Raji (cell line): ENCODE data around the gene PYGO1.

Experiments
- POLR2A ChIP-seq: IDR thresholded peaks from 2 replicates; pipeline ENCODE4 v1.6.1; 2011; ENCODE audit warnings: low read depth, low read length, control low read depth; ENCODE audit not compliant: insufficient read depth

PYGO1 gene

DNA sequence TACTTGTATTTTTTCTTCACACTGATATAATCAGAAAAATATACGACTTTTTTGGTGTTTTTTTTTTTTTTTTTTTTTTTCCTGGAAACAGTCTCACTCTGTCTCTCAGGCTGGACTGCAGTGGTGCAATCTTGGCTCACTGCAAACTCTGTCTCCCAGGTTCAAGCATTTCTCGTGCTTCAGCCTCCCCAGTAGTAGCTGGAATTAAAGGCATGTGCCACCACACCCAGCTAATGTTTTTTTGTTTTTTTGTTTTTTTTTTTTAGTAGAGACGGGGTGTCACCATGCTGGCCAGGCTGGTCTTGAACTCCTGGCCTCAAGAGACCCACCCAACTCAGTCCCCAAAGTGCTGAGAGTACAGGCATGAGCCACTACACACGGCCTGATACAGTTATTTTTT, 59.3 kb downstream of the PYGO1 start:
- no peak for TF ChIP-seq POLR2A

DNA sequence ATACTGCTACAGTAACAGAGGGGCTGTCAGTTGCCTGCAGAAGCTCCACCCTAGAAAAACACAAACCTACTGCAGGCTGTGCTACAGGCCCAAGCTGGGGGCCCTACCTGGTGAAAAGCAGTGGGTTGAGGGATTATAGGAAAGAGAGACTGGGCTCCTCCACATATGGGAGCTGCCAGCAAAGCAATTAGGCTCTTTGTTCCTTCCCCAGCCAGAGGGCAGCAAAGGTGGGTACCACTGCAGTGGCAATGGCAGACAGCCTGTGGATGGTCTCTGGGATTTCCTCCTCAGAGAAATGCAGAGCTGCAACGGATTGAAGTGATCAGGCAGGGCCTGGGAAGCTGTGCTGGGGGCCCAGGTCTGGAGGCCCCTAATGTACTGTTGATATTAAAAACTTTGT, 61.0 kb downstream of the PYGO1 start:
- TF ChIP-seq POLR2A: no peak

DNA sequence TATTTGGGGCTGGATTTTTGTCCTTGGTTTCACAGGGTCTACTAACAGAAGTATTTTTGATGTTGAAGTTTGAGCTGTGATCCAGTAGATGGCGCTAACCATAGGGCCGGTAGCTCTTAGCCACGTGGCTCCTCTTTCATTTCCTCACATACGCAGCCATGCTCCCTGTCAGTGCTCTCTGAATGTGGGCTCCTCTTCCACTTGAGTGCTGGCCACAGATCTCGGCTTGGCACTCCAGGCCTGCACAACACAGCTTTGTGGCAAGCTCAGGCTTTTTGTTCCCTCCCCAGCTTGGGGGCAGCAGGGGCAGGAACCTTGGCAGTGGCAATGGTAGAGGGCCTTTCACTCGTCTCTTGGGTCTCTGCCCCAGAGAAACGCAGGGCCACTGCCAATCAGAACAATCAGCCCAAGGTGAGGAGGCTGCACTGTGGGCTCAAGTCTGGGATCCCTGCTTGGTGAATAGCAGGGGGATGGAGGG, 61.5 kb downstream of the PYGO1 start:
- peak; percentile 34; the same call in 1 of the 2 replicates for TF ChIP-seq POLR2A

DNA sequence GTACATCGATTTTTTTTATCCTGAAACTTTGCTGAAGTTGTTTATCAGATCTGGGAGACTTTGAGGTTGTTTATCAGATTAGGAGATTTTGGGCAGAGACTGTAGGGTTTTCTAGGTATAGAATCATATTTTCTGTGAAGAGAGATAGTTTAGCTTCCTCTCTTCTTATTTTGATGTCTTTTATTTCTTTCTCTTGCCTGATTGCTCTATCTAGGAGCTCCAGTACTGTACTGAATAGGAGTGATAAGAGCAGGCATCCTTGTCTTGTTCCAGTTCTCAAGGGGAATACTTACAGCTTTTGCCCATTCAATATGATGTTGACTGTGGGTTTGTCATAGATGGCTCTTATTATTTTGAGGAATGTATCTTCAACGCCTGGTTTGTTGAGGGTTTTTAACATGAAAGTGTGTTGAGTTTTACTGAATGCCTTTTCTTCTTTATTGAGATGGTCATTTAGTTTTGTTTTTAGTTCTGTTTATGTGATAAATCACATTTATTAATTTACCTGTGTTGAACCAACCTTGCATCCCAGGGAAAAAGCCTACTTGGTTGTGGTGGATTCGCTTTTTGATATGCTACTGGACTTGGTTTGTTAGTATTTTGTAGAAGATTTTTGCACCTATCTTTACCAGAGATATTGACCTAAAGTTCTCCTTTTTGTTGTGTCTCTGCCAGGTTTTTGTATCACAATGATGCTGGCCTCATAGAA, 65.2 kb downstream of the PYGO1 start:
- no peak for TF ChIP-seq POLR2A

DNA sequence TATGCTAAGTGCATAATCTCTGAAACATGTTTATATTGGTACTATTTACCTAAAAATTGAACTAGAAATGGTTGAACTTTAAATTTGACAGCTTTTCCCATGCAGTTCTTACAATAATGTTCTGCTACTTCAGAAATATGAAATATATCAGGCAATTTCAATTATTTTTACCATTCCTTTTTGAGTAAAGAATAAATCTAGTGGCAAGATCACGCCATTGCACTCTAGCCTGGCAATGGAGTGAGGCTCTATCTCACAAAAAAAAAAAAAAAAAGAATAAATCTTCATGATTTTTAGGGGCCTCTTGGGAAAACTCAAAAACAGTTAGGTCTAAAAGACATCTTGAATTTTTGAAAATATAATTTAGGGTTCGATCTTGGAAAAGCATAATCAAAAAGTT, 69.5 kb downstream of the PYGO1 start:
- TF ChIP-seq POLR2A: no peak

DNA sequence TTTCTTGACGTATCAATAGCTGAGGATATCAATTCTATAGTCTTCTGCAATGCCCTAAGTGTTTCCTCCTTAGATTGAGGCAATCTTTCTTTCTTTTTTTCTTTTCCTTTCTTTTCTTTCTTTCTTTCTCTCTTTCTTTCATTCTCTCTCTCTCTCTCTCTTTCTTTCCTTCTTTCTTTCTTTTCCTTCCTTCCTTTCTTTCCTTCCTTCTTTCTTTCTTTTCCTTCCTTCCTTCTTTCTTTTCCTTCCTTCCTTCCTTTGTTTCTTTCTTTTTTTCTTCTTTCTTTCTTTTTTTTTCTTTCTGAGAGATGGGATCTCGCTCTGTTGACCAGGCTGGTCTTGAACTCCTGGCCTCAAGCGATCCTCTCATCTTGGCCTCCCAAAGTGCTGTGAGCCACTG, 70.1 kb downstream of the PYGO1 start:
- no peak for TF ChIP-seq POLR2A

DNA sequence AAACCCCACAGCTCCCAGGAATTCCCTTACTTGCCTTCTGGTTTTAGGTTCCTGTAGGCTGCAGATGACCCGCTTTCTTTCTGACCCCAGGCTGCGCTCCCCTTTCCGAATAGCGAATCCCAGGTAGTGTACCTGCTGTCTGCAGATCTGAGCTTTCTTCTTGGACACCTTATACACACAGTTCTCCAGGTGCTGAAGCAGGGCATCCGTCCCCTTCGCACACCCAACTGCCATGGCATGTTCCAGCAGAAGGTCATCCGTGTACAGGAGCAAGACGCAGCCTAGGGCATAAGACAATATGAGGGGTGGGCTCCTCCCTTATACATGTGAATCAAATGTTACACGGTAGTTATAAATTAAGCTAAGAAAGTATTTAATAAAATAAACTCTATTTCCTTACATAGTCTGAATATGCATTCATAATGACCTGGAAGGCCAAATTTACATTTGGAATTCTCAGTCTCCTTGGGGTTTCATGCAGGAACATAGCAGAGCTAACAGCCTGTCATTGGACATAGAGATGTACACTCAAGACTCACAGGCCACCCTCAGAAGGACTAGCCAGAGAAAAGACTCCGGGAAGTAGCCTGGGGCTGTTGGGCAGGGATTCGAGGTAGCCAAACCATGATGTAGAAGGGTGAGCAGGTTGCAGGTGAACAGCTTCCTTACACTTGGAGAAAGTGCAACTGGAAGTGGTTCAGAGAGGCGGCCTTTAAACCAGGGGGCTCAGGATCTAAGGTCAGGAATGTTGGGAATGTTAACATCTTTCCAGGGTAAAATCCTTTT, 72.0 kb downstream of the PYGO1 start:
- TF ChIP-seq POLR2A: no peak

DNA sequence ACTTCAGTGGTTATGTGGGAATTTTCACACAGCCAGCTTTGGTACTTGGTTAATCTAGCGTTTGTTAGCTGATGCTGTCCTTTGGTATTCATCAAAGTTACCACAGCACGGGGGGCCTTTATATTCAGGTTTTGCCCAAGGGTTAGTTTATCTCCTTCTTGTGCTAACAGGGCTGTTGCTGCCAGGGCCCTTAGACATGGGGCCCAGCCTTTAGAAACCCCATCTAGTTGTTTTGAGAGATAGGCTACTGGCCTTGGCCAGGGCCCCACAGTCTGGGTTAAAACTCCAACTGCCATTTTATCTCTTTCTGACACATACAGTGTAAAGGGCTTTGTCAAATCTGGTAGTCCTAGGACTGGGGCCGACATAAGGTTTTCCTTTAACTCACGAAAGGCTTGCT, 72.7 kb downstream of the PYGO1 start:
- no peak for TF ChIP-seq POLR2A

DNA sequence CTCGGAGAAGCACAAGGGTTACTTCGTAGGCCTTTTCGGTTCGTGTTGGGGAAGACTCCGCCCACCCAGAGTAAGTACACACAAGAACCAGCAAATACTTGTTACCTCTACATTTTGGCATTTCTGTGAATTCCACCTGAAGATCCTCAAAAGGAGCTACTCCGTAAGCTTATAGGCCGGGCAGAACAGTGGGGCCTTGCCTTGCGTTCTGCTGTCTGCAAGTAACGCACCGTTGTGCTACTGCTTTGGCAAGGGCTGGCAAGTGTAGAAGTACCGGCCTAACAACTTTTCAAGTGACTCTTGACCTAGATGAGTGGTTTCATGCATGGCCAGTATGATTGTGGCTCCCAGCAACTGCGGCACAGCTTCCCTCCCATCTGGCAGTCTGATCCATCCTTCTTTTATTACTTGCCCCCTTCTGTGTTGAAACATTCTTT, 73.7 kb downstream of the PYGO1 start:
- TF ChIP-seq POLR2A: no peak

DNA sequence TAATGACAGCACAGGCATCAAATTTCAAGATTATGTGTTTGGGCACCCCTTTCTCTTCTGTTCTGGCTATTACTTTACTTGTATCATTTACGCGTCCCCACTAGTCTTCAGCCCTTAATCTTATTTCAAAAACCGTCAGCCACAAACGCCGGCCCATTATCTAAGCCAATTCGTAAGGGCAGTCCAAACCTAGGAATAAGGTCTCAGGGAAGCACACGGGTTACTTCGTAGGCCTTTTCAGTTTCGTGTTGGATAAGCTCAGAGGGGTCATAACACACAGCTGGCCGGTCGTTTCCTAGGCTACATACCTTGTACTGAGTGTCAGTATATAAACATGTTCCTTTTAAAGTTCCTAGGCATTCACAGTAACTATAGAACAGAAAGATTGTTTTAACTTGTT, 75.0 kb downstream of the PYGO1 start:
- TF ChIP-seq POLR2A: no peak

DNA sequence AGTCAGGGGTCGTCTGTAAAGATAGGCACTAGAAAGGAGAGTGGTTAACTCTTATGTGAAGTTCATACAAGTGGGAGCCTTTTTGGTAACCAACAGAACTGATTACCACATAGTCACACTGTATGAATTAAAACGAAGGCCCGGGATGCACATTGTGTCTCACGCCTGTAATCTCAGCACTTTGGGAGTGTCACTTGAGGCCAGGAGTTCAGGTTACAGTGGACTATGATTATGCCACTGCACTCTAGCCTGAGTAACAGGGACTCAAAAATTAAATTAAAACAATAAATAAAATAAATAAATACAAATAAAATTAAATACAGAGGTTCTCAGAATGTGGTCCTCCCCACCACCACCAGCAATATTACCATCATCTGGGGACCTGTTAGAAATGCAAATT, 80.6 kb downstream of the PYGO1 start:
- no peak for TF ChIP-seq POLR2A

DNA sequence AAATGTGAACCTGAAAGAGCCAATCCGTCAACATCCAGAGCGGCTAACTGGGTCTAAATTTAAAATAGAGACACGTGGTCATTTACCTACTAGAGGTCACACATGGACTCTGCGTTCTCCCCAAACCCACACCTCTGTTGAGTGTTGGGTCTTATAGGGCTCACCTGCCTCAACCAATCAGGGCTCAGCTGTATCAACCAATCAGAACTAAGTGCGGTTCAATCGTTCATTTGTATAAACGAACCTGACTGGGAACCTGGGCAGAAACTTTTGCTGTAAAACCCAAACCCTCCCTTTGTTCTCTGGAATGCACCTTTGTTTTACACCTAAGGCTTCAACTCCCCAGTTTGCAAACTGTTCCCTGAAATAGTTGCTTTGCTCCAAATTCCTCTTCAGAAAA, 89.0 kb downstream of the PYGO1 start:
- TF ChIP-seq POLR2A: no peak

DNA sequence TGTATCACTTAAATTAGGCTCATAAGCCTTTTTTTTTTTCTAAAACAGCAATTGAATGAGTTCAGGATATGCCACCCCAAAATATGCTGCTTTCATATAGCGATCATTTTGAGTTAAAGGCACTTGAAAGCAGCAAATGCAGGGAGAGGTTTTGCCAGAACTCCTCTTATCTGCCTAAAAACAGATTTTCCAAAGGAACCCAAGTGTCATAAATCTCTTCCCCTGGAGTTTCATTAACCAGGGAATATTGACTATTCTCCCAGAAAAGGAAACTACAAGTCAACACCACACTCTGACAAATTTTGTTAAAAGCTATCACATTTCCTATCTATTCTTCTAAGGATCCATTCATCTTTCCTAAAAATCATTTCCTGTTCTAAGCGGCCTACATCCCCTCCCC, 91.4 kb downstream of the PYGO1 start:
- no peak for TF ChIP-seq POLR2A

DNA sequence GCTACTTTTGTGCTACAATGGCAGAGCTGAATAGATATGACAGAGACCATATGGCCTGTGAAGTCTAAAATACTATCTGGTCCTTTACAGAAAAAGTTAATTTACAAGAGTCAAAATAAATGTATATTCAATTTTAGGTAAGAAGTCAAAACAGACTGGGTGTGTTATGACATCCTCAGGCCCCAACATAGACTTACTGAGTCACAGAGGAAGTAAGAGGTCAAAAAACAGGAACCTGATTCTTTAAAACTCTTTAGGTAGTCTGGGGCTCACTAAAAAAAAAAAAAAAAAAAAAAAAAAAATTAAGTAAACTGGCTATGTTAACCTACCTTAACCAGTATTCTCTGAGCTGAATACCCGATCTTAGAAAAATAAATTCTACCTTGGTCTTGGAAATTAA, 93.2 kb downstream of the PYGO1 start:
- TF ChIP-seq POLR2A: no peak
